NCI-H146 treated with DMSO at 0.1 percent for 48 hours (cell line): ENCODE data around the gene LCN15.
"Not testable (repeated sequence)": the region's sequence is repeated elsewhere in the genome, so short reads cannot be mapped to it uniquely, and the experiment has no call there.

Source experiments
- DNase-seq: peaks from one replicate; lab custom pipeline; 2025; ENCODE audit not compliant: unreplicated experiment; lab: John Stamatoyannopoulos, UW

The LCN15 gene

GRCh38 chr9:136756134-136756438, 8.2 kb downstream of the LCN15 start:
- DNase-seq: no peak

- not testable (repeated sequence) for DNase-seq
These were observed 8.8 kb downstream of the LCN15 start for GRCh38 chr9:136755302-136756133.

GRCh38 chr9:136754626-136755301, 9.6 kb downstream of the LCN15 start:
- DNase-seq: no peak

GRCh38 chr9:136754059-136754572, 10.2 kb downstream of the LCN15 start:
- peak; percentile 64 for DNase-seq

- DNase-seq: no peak
These were observed 10.8 kb downstream of the LCN15 start for GRCh38 chr9:136753371-136754058.

GRCh38 chr9:136751814-136752213, 12.5 kb downstream of the LCN15 start:
- no peak for DNase-seq

- no peak for DNase-seq
These were observed 13.1 kb downstream of the LCN15 start for GRCh38 chr9:136751244-136751643.

- DNase-seq: no peak
These were observed 13.8 kb downstream of the LCN15 start for GRCh38 chr9:136750526-136750925.

GRCh38 chr9:136748666-136749611, 15.4 kb downstream of the LCN15 start:
- no peak for DNase-seq

- DNase-seq: no peak
These were observed 16.1 kb downstream of the LCN15 start, which contains the start of gene LCN6 for GRCh38 chr9:136748201-136748600. LCN6 (minus strand) TSS chr9:136748525; CDS start chr9:136748483, 42 bp downstream.

GRCh38 chr9:136747161-136748060, 16.9 kb downstream of the LCN15 start:
- no peak for DNase-seq

- no peak for DNase-seq
These were observed 17.7 kb downstream of the LCN15 start for GRCh38 chr9:136746621-136747020.

GRCh38 chr9:136746155-136746490, 18.2 kb downstream of the LCN15 start:
- no peak for DNase-seq

GRCh38 chr9:136745389-136746154, 18.7 kb downstream of the LCN15 start:
- DNase-seq: no peak

- DNase-seq: no peak
These were observed 19.5 kb downstream of the LCN15 start for GRCh38 chr9:136744773-136745172.

- DNase-seq: no peak
These were observed 20.6 kb downstream of the LCN15 start for GRCh38 chr9:136743639-136744211.

- peak; percentile 58 for DNase-seq
These were observed 21.5 kb downstream of the LCN15 start, which contains the start of gene LCN10 for GRCh38 chr9:136742591-136743391. LCN10 (minus strand) TSS chr9:136742940; CDS start chr9:136742903, 37 bp downstream.
